Stimulated activated CD8-positive, alpha-beta memory T cell treated with anti-CD3 and anti-CD28 coated beads, Interleukin-4, amount 100 ng/mL, for 4 hours (primary cell): Measurements from ENCODE around the gene PCDH9.

Source experiments
- DNase-seq, 2 donors: peaks; one replicate each; pipeline ENCODE4 v3.0.0-alpha.2; 2020; ENCODE audit warnings: low read depth in 2 of 2, low spot score in 1 of 2

PCDH9 gene

DNA sequence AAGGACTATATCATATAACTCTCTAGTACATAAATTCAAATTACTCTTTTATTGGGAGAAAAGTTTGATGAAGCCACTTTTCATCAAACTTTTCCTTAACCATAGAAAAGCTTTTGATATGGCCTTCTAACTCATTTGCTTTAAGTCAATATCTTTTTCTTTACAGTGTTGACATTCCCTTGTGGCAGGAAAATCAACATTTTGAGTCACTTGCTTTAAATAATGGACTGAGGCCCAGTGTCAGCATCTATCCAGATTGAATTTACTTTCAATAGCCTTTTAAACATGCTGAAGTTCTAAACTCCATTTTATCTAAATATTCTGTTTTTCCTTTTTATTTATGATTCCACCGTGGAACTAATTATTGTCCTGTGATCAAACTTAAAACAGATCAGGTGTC lies 62.7 kb downstream of the PCDH9 start:
- no peak for DNase-seq

DNA sequence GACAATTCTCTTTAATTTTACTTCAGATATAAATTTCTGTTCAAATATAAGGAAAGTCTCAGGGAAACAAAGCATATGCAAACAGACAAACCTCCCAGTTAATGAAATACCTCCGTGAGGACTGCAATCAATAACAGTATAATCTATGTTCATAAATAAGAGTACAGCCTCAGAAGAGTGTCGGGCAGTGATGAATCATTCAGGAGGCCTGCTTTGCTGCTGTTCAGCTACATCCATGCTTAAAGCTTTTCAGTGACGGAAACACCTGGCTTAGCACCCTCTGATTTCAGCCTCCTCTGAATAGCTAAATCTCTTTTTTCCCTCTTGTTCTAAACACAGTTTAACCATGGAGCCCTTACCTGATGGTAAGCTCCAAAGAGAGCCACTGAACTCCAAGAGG lies 69.0 kb downstream of the PCDH9 start:
- no peak for DNase-seq

DNA sequence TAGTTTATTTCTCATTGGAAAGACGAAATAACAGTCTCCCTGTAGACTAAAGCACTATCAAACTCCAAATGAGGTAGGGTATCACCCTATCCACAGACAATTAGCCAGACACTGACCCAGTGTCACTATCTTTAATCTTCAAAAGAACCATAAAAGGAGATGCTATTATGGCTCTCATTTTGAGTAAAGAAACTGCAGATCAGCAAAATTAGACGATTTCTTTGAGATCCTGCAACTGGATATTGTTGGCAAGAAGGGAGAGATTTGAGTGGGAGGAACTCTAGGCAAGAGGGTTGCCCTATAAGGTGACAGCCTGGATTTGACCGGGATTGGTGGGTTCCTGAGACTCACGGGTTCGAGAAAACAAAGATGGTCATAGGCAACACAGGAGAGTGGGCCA lies 71.2 kb downstream of the PCDH9 start:
- DNase-seq: no peak

DNA sequence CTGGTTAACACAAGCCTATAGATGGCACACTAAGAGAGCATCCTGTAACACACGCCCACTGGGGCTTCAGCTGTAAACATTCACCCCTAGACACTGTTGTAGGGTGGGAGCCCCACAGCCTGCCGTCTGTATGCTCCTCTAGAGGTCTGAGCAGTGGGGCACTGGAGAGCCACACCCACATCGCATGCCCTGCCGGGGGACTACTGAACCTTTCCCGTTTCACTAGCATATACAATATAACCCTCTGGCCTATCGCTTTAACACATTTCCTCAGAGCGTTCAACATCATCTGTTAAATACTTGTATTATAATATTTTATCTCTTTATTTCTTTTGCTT lies 73.4 kb downstream of the PCDH9 start:
- DNase-seq: no peak

DNA sequence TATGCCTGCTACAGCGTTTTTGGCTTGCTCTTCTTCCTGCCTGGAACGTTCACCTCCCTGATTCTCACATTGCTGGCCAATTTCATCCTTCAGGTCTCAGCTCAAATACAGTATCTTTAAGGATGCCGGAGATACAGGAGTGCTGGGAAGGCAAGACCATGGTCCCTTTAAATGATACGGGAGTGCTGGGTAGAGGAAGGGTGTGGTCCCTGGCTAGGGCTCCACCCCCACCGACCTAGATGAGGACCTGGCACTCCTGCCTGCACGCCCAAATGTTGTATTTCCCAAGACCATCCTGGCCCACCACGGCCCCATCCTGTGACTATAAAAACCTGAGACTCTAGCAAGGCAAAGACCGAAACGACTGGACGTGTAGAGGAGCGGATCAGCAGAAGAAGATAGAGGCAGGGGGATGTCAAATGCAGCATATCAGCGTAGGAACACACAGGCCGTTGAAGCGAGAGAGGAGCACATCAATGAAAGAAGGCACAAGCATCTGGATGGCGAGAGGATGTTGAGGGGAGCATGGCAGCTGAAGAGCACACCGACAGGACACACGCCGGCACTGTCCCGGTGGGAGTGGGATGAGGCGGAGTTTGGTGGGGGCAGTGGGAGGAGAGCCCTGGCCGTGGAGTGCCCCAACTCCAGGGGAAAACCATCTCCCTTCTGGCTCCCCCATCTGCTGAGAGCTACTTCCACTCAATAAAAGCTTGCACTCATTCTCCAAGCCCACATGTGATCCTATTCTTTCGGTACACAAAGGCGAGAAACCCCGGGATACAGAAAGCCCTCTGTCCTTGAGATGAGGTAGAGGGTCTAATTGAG lies 74.0 kb downstream of the PCDH9 start:
- DNase-seq: no peak

DNA sequence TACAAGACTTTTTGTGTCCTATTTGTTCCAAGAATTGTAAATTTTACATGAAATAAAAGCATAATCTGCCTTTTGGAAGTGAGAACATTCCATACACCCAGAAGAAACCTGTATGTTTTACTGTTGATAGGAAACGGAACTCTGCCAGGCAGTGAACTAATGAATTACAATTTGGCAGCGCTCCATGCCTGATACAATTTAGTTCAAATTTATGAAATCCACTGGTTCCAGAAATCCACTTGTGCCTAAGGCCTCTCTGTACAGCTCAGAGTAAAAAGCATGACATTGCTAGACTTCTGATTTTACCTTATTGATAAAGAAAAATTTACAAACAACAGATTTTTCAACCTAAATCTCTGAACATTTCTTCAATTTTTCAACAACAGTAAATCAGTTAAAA lies 78.1 kb downstream of the PCDH9 start:
- no peak for DNase-seq

DNA sequence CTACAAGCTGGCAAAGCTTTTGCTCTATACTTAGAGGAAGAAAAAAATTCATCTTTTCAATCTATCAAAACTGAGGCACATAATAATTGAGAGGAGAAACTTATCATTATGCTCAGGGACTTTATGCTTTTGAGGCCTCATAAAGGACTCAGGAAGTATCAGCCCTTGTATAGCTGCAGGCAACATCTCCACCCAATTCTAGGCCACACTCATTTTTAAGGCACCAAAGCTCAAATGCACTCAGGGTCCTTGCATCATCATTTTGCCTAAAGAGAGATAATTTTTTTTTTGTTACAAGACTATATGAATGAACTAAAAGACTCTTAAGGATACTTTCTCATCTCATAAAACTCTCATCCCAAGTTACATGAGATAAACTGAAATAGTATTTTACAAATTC lies 78.5 kb downstream of the PCDH9 start:
- no peak for DNase-seq

DNA sequence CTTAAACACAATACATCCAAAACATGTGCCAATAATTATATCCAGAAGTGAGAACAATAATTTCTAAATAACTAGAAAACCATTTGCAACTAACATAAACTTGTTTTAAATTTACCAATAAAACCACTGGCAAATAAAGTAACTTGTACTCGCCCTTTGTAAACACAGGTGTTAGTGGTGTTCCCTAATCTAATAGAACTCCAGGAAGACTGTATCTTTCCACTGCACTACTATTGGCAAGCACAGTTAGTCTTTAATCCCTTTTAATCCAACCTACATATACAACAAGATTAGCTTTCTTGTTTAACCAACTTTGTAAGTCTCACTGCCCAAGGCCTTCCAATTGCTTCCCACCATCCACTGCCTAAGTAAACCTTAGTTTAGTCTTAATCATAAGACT lies 79.5 kb downstream of the PCDH9 start:
- no peak for DNase-seq

DNA sequence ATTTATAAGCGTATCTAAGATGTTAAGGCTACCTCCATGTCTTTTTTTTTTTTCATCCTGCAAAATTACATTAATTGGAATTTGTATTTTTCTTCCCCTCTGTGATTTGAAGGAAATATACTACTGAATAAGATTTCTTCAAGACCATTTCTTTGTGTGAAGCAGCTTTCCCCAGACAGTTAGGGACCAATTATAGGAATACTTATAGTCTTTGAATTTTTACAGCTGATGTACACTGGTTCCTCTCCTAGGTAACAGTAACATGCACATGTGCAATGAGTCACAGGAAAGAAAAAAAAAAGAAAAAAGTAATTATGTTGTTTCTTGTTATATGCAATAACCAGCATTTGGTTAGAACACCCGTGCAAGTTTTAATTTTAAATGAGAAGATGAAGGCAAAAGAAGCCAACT lies 82.0 kb downstream of the PCDH9 start:
- no peak for DNase-seq

DNA sequence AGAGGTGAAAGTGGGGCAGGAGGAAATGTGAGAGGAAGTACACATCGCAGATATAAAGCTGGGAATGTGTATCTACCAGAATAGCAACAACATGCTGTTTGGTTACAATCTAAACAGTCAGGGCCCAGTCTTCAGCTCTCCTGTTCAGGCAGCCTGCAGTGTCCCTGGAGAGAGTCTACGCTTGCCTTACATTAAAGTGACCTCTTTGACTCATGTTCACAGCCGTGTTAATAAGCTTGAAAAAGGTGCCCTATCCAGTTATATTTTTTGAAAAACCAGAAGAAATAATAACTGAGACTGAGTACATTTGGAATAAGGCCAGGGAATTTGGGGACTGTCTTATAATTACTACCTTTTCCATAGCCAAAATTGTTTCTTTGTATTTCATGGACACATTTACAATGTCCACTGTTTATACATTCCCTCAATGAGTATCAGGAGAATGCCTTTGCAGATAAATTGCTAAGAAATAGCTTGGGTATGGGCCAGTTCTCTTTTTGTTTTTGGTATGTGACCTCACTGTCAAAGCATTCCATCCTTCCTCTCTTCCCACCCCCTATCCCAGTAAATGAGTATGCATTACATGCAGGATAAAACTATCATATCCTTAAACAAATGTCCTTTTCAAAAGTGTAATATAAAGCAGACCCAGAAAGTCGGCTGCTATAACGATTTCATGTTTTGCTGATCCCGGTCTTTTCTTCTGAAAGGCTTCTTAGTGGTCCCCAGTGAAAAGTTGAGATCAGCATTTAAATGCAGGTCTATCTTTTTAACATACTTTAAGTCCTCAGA lies 82.6 kb downstream of the PCDH9 start:
- DNase-seq: no peak

DNA sequence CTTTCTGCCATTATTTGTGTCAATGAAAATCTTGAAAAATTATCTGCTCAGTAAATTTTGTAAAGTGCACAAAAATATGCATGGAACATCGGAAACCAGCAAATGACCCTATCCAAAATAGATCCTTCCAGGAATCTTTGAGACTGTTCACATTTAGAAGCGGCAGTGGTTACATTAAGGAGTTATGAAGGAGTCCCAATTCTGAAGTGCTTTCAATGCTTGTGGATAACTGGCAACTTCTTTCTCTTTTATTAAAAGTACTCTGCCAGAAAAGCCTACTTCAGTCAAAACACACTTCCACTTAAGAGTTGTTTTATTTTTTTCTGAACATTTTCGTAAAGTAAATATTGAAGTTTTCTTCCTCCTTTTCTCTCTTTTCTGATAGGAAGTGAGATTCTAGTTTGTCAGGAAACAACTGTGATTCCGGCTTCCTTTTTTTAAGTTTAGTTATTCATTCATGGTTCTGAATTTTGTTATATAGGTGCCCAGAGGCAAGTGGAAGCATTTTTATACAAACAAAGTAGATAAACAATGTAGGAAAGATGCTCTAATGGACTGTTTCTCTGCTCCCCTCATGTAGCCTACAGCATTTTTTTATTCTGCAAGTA lies 83.5 kb downstream of the PCDH9 start:
- no peak for DNase-seq

DNA sequence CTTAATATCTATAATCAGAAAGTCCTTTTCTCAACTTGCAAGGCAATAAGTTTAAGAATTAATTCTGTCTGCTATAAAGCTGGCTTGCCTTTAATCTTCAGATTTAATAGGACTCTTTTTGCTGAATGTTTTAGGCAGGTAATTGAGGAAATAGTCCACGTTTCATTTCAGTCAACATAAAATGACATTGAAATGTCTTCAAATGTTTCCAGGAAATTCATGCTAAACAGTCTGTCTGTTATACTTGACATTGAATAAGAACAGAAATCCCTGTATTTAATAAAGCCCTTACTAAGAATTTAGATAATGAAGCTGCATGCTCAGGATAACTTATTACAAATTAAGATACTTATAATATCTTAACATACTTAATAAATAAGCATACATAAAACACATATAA lies 84.2 kb downstream of the PCDH9 start:
- no peak for DNase-seq

DNA sequence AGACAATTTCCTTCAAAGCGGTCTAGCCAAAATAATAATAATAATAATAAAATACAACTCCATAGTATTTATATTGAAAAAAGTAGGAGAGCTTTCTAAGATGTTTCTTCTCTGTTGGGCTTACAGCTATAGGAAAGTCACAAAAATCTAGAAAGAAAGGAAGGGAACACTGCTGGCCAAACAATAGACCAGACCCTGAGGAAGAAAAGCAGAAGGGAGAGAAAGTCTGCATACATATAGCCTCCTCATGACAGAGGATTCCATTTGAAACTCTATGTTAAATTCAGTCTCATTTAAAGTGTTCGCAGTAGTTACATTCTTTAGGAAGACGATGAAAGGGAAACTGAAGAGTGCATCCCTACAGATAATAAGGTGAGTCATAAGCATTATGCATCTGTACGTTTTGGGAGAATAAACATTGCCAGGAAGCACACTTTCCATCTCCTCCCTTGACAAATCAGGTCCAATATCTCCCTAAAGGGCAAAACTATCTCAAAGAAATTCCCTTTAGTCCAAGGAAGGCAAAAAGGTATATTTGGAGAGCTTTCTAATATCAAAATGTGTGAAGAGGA lies 86.5 kb downstream of the PCDH9 start:
- DNase-seq: no peak

DNA sequence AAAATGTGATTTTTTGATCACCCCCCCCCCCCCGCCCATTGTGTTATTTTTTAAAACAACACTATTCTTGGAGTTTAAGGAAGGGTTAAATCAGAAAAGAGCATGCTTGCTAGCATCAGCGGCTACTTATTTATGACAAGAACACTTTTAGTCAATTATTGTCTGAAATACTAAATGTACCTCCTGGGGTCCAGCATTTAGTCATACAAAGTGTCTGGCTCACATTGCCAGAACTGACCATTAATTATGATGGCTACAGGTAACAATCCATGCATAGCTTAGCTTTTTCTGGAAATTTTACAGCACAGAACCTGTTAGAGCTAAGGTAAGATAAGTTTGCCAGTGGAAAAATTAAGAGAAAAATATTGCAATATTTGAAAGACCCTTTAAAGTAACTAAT lies 90.1 kb downstream of the PCDH9 start:
- DNase-seq: no peak

DNA sequence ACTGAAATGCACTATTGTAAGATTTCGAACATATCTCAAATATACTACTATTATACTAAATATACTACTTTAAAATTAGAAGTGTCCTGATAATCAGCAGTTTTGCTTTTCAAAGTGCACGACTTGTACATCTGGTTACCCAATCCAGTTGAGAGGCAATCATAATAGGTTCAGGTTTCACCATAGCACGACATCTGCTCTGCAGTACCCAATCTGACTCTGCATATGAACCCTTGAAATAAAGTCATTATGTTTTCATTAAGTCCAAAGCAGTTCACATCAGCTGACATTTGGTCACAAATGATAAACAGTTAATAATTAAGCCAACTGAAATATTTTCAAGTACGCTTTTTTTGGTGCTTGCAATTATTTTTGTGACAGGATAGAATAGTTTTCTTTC lies 90.6 kb downstream of the PCDH9 start:
- no peak for DNase-seq

DNA sequence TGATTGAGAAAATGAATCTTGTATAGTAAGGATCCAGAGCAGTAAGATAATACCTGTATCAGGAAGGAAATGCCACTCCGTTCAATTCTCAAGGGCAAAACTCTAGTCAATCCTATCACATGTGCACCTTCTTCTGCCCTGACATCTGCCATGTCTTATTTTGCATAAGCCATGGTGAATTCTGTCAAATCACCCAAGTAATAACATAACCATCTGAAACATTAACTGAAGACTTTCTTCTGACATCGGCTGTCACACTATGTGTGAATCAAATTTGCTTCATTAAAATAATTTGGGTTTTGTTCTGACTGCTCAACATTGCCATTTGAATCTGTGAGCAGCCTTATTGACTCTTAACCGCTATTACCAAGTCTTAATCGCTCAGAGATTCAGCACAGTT lies 91.2 kb downstream of the PCDH9 start:
- no peak for DNase-seq

DNA sequence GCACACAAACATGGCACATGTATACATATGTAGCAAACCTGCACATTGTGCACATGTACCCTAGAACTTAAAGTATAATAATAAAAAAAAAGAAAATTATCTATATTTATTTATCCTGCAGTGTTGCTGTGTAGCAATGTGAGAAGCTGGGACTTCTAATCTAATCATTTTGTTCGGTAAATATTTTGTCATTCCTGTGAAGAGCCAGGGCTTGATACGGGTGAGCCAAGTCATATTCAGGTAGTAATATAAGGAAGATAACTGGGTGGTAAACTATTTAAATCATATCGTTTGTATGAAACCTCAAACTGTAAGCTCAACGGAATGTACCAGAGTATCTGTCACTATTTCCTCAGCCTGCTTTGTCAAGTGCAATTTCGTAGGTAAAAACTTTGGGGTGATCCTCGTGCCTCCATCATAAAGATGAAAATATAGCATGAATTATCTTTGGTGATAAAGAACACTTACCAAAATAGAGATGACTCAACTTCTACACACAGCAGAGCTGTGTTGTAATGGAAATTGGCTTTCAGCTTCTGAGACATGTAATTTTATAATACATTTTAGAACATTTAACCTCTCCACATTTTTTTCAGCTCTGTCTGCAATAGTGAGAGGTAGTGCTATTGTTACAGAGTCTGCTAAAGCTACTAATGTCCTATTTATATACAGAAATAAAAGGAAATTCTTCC lies 92.9 kb downstream of the PCDH9 start:
- DNase-seq: no peak

DNA sequence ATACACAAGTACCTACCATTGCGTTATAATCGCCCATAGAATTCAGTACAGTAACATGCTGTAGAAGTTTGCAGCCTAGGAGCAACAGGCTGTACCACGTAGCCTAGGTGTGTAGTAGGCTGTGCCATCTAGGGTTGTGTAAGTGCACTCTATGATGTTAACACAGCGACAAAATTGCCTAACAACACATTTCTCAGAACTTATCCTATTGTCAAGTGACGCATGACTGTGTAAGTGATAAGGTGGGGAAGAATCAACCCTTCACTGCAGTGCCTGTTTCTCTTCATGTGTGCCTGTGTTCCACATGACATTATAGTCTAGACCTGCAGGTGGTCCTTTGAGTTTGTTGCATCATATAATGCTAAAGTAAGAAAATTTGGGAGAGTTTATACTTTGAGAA lies 94.0 kb downstream of the PCDH9 start:
- DNase-seq: no peak

DNA sequence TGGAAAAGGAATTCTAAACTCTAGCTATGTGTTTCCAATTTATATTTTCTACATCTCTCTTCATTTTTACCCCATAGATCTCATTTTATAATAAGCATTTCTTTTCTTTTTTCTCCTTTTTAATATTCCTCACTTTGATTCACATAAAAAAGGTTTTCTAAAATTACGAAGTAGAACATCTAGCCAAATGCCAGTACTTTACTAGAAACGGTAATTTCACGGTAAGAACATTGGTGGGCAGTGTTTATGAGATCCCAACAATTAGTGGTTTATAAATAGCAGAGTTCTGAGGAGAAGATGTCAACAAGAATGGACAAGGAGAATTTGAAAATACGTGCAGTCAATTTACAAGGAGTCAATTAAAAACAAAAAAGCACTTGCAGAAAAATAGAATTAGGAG lies 94.8 kb downstream of the PCDH9 start:
- DNase-seq: no peak

DNA sequence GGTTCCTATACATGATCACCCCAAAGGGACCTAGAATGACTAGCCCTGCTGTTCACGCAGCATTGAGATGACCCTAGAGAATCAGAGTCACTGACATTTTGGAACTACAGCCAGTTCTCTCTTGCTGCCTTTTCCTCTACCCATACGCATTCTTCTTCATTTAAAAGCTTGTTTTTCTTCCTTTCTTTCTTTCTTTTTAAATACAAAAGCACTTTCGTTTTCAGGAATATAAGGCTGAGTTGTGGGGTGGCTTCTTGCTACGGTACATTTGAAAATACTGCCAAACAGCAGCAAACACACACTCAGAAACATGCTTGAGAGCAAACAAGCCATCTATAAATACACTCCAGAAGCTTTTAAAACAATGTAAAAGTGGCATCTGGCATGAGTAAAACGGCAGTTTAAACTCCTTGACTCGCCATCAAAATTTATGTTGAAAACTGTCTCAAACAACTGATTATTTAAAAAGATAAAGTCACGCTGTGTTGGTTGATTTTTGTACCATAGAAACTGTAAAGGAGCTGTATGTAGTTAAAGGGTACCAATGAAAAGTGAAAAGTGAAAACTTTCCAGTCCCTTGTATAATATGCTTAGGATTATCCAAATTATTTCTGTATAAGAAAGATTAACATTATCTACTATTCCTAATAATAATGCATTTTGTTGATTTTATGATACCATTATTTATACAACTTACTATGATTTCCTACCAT lies 95.6 kb downstream of the PCDH9 start:
- DNase-seq: no peak

DNA sequence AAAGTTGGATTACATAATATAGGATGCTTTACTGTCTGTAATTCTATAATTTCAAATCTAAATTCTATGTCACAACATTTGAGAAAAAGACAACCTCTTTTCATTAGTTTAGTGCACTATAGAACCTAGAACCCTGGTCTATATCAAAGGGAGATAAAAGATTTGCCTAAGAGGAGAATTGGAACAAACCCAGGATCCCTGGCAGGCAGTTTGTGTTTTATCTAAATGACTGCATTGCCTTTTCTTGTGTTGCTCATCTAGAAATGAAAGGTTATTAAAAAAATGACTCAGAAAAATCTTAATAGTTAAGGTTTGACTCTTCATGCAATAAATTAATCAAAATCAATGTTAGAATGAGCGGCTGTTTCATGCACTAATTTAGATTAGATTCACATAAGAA lies 96.7 kb downstream of the PCDH9 start:
- DNase-seq: no peak
